Eye (tissue), 1 donor: ENCODE results near the gene PODNL1.
"Not testable (repeated sequence)": the region's sequence is repeated elsewhere in the genome, so short reads cannot be mapped to it uniquely, and the experiment has no call there.

Experiments used
- DNase-seq: peaks from one replicate; pipeline ENCODE4 v3.0.0-alpha.2; 2015

PODNL1 gene, protein sequence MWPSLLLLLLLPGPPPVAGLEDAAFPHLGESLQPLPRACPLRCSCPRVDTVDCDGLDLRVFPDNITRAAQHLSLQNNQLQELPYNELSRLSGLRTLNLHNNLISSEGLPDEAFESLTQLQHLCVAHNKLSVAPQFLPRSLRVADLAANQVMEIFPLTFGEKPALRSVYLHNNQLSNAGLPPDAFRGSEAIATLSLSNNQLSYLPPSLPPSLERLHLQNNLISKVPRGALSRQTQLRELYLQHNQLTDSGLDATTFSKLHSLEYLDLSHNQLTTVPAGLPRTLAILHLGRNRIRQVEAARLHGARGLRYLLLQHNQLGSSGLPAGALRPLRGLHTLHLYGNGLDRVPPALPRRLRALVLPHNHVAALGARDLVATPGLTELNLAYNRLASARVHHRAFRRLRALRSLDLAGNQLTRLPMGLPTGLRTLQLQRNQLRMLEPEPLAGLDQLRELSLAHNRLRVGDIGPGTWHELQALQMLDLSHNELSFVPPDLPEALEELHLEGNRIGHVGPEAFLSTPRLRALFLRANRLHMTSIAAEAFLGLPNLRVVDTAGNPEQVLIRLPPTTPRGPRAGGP

DNA sequence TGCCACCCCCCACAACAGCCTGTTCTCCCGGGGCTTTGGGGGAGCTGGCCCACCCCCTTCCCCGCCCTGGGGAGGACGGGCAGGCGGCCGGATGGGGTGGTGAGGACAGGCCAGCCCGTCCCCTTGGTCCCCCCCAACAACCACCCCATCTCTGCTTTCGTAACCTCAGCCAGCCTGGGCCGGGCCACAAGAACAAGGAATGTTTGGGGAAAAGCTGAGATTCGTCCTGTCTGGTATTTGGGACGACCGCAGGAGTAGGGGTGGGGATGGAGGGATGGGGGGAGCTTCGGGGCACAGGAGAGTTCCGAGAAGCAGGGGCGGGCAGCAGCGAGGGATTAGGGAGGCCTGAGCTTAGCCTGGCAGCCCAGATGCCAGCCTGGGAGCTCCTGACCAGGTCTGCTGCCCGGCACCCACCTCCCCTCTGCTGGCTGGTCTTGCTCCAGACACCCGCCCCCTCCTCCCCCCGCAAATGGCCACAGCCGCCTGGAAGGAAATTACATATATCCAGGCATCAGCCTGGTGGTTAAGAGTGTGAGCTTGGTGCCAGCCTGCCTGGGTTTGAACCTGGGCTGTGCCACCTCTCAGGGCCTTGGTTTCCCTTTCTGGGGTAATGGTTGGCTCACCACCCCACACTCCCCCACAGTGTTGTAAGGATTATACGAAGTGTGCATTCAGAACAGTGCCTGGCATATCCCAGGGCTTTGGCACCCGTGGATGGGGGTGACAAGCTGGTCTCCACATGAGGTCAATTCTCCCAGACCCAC lies at the start of gene PODNL1:
PODNL1 (minus strand) TSS at position 117 of the 764 bp plus-strand sequence. CDS start 236 bp downstream, outside the sequence.
- DNase-seq, result peak; percentile 56

DNA sequence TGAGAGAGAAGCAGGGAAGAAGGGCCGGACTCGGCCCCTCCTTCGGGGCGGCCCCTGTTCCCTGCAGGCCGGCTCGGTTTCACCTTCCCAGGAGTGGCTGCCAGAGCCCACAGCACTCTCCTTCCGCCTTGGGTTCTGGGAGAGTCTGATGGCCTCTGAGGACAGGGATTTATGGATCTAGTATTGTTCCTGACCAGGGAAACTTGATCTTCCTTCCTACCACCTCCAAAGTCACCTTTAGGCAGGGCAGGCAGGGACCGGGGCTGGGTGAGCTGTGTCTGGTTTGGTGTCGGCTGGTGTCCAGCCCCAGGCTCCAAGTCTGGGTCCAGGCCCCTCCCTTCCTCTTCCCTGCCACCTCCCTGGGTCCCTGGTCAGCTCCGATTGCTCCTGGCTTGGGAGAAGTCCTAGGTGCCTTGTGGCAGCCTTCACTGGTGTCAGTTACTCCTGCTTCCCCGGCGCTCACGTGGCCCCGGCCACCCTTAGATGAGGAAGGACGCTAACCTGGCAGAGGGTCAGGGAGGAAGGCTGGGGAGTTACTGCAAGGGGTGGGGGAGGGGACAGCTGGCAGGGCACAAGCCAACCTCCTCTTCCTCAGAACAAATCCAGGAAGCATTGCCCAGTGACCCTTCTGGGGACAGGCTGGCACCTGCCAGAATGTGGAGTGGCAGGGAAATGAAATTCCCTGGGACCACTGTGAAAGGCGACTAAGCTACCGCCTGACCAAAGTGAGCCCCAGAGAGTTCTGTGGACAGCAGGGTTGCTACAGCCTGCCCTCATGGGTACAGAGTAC lies 49.1 kb upstream of the PODNL1 start:
- no peak for DNase-seq

DNA sequence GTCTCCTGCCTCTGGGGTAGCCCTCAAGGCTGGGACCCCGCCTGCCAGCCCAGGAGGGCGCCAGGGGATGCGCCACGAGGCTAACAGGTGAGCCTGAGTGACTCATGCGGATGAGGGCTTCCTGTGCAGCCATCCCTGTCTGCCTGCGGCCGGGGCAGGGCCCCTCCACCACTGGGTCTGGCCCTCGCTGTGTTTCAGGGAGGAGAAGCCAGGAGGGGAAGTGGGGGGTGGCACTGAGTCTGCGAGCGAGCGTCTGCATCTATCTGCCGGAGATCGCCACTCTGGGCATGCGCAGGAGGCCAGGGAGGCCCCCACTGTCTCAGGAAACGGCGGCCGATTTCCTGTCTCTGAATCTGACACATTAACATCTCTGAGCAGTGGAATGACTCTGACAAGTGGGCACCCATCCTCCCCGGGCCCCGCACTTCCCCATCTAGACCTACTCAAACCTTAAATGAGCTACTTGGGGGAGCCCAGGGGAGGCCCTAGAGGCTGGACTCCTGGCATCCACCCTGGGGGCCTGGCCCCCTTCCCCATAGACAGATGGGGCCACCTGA lies 48.2 kb upstream of the PODNL1 start:
- peak; percentile 63 for DNase-seq

DNA sequence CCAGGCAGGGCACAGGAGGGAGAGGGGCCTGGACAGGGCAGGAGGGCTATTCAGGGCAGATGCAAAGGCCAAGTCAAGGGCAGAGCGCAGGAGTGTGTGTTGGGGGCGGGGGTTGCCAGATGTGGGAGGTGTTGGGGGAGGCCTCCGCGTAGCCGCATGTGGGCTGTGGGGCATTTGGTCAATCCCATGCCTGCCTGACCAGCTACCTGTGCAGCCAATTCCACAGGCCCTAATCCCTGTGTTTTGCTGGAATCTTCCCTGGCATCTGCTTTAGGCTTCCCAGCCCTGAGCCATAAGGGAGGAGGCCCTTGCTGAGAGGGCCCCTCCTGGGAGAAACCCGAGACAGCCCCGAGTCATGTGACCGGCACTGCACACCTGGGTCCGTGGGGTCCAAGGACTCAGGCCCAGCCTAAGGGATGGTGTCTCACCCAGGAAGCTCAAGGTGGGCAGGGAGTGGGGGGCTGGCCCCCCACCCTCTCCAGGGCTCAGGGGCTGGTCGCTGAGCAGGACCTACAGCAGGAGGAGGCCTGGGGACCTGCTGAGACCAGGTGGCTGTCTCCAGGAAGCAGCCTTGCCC lies 47.6 kb upstream of the PODNL1 start:
- DNase-seq, result no peak

DNA sequence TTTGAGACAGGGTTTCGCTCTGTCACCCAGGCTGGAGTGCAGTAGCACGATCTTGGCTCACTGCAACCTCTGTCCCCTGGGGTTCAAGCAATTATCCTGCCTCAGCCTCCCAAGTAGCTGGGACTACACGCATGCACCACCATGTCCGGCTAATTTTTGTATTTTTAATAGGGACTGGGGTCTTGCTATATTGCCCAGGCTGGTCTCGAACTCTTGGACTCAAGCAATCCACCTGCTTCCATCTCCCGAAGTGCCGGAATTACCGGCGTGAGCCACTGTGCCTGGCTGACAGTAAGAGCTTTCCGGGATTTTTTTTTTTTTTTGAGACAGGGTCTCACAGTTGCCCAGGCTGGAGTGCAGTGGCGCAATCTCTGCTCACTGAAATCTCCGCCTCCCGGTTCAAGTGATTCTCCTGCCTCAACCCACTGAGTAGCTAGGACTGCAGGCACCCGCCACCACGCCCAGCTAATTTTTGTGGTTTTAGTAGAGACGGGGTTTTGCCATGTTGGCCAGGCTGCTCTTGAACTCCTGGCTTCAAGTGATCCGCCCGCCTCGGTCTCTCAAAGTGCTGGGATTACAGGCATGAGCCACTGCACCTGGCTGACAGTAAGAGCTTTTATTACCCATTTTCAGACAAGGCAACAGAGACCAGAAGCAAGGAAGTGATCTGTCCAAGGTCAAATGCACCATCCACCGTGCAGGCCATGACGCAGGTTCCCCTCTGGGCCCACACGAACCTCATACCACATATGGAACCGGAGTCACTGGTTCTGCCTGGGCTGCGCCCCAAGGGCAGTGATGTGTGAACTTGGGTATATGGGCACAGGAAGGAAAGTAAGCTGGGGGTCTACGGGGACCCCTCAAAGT lies 46.9 kb upstream of the PODNL1 start:
- no peak for DNase-seq

DNA sequence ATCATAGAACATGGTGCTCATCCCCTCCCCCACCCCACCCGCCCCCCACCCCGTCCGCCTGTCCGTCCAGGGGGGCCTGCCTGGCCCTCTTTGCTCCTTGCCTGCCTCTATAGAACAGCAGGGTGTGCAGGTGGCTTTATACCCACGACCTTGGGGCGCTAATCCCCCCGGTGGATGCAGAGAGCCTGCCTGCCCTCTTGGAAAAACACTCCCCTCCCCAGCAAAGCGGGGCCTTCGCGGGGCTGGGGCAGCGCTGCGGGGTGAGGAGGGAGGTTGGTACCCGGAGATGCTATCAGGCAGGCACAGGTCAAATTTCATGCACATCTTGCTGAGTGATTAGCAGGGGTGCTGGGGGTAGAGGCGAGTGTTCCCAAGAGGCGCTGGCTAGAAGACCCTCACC lies 46.0 kb upstream of the PODNL1 start:
- DNase-seq, result no peak

DNA sequence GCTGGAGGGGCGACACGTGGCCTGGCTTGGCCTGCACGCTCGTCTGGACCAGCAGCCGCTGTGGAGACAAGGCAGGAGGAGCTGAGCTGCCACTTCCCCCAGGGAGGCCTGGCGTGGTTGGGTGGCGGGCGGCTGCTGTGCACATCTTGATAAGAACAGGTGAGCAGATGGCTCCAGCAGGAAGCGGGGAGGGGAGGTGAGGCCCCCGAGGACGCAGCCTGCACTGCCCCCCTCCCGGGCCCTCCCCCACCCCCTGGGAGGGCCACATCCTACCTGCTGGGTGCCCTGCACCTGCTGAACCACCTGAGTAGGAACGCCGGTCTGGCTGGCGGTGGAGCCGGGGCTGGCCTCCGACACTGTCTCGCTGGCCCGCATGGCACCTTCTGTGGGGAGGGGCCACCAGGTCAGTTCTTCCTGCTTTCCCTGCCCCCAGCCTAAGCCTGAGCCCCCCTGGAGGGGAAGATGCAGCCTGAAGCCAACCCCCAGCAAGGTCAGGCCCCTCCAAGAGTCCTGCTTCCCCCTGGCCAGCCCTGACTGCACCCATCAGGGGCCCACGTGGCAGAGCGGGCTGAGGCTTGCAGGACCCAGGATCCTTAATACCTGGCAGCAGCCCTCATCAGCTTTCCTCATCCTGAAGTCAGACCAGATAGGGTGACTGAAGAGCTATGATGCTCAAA lies 45.1 kb upstream of the PODNL1 start:
- DNase-seq, result no peak

DNA sequence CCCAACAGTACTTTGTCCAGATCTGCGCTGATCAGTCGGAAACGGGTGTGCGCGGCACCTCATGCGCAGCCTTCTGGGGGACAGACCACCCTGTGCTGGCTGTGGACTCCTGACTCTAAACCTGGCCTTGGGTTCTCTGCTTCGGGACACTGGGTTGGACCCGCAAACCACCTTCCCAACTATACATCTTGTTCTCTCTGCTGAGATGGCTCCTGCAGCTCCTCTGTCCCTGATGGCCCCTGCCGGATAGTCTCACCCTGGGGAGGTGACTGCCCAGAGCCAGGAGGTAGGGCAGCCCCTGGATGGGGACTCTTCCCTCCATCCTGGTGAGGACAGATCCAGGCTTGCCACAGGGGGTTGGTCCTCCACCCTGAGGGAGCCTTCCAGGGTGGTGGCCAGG lies 44.6 kb upstream of the PODNL1 start:
- no peak for DNase-seq

DNA sequence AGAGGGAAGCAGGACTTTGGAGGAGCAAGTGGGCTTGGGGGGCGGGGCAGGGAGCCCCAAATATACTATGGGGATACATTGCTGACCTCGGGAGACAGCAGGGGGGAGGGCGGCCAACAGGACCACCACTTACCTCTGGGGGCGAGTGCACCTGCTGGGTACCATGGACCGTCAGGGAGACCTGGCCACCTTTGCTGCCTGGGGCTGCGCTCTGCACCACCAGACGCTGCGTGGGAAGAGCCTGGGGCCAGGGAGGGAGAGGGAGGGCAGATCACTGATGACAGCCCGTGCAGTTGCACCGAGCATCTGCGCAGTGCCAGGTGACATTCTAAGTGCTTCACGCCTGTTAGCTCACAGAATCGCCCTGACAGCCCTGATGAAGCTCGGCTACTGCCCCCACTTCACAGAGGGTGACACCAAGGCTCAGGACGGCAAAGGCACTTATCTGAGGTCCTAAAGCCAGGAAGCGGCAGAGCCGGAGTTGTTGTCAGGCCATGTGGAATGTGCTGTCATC lies 43.8 kb upstream of the PODNL1 start:
- DNase-seq, result no peak

DNA sequence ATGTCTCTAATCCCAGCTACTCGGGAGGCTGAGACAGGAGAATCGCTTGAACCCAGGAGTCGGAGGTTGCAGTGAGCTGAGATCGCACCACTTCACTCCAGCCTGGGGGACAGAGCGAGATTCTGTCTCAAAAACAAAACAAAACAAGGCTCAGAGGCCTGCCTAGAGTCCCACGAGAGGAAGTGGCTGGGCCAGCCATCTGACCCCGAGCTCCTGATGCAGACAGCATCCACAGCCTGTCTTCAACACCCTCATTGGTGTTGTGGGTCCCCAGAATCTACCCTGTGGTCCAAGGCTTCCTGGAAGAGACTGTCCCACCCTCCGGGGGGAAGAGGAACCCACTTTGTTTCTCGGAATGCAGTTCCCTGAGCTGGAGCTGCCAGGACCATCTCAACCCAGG lies 43.2 kb upstream of the PODNL1 start:
- no peak for DNase-seq

DNA sequence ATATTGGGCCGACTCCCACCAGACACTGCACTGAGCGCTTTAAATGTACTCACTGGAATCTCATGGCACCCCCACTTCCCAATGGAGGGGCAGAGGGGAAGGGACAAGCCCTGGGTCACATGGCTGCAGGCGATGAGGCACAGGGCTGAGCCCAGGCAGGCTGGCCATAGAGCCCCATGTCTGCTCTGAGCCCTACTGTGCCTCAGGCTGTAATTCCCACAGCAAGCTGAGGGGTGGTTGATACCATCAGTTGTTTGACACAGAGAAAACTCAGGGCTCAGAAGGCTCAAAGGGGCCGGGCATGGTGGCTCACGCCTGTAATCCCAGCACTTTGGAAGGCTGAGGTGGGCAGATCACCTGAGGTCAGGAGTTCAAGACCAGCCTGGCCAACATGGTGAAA lies 42.8 kb upstream of the PODNL1 start:
- DNase-seq, result no peak

DNA sequence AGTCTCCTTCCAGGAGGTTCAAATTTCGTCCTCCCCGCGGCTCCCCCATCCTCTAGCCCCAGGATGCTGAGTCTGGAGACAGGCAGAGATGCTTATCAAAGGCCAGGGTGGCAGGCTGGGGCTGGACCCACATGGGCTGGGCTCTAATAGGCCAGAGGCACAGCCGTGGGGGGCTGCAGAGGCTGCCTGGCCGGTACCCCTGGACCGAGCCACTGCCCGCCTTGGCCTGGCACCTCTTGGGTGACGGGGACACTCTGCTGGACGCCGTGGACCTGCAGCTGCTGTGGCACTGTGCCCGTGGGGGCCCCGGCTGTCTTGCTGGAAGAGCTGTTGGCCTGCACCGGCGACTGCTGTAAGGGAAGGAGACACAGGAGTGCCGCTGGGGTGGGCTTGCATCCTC lies 42.1 kb upstream of the PODNL1 start:
- no peak for DNase-seq

DNA sequence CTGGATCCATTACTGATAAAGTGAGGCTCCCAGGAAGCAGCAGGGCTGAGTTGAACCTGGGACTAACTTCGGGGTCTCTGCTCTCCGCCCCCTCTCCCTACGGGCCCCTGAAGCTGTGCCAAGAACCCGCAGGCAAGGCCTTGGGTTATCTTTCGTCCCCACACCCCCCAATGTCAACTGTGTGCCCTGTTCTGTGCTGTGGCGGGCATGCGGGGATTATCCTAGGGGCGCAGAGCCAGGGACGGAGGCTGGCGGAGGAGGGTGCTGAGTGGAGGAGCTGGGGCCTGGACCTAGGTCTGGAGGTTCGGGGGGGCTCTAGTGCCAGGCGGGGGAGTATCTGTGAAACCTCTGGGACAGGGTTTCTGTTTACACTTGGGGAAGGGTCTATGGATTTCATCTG lies 41.5 kb upstream of the PODNL1 start:
- no peak for DNase-seq

DNA sequence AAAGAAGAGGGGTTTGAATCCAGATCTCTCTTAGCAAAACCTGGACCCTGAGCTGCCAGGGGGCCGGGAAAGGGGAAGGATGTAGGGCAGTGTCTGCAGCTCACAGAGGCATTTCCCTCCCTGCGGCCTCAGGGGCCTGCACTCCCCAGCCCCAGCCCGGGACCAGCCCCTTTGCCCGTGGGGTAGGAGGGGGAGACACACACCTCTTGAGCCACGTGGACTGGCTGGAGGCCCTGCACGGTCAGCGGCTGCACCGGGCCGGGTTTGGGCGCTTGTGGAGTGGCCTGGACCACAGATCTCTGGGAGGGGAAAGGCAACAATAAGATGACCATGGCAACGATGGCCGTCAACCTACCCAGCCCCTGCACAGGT lies 41.0 kb upstream of the PODNL1 start:
- DNase-seq, result peak; percentile 73

DNA sequence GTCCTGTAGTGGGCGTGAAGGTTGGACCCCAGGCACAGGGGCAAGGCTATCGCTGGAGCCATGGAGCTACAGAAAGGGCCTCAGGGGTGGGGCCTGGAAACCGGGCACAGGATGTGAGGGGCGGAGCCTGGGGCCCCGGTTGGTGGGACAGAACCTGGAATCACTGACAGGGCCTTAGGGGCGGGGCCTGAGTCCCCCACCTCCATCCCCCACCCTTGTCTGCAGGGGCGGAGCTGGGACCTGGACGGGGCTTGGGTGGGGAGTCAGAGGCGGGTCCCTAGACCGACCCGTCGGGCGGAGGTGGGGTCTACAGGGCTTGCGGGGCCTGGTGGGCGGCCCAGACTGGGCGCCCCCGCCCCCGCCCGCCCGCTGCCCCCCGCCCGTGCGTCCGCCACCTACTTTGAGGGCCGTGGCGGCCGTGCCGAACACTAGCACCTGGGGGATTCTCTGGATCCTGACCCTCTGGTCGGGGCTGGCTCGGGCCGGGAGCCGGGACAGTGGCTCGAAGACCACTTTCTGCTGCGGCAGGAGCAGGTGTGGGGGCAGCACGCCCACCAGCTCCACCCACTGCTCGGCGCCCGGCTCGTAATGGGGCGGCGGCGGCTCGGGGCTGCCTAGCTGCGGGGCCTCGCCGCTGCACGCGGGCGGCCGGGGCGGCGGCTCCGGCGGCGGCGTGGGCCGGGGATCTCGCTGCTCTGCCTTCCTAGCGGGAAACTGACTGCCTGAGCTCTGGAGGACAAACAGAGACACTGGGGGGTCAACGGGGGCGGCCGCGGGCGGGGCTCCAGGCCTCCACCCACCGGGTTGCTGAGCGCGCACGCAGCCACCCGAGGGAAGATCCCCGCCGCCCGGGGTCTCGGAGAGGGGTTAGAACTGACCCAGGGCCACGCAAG lies 40.4 kb upstream of the PODNL1 start:
- peak; percentile 89 for DNase-seq

DNA sequence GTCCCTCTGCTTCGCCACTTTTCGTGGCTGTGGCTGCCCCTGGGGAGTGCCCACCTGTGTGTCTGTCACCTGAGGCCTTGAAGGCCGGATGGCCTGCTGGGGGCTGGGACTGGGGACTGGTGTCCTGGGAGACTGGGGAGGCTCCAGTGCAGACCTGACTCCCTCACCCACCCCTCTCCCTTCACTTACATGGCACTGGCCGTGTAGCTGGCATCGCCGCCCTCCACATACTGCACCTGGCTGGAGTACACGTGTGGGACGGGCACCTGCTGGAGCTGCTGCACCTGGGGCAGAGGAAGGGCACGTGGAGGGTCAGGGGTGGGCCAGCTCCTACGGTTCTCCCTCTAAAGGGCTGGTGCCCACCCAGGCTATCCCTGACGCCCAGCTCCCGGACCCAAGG lies 39.6 kb upstream of the PODNL1 start:
- no peak for DNase-seq

DNA sequence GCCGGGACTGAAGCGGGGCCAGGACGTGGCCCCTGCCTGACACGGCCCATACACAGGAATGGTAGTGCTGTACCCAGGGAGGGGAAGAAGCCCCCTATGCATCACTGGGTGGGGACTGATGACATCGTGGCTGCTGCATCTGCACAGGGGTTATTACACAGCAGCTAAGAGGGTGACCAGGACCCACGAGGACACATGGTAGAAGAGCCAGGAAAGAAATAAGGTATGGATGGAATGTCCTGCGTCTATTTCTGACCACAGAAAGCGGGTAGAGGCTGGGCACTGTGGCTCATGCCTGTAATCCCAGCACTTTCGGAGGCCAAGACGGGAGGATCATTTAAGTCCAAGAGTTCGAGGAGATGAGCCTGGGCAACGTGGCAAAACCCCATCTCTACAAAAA lies 38.2 kb upstream of the PODNL1 start:
- DNase-seq, result no peak

DNA sequence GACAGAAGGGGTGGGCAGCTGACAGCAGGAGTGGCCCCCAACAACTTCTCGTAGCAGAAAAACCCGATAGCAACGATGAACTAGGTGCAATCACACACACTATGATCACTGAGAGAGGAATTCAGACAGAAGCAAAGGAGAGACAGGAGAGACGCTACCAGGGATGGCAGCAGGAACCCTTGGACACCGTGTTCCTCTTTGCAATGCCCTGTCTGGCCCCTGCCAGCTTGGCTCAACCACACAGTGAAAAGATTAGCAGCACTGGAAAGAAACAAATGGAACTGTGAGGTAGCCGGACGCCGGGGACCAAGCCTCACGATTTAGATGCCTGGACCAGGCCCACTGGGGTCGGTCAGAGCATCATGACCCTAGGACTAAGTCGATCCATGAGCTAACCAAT lies 37.7 kb upstream of the PODNL1 start:
- DNase-seq, result no peak

DNA sequence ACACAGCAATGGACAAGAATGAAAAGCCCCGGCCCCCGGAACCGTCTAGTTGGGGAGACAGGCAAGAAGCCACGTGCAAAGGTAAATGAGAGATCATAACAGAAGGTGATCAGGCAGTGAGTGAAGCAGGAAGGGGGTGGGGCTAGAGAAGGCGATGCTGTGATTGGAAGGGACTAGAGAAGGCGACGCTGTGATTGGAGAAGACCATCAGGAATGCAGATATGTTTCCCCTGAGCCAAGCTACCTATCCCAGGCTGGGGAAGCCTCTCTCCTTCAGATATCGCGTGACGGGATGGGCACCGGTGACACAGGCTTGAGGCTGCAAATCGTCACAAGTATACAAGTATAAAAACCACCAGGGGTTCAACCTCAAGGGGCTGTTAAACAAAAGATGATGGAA lies 35.9 kb upstream of the PODNL1 start:
- DNase-seq, result peak; percentile 47

DNA sequence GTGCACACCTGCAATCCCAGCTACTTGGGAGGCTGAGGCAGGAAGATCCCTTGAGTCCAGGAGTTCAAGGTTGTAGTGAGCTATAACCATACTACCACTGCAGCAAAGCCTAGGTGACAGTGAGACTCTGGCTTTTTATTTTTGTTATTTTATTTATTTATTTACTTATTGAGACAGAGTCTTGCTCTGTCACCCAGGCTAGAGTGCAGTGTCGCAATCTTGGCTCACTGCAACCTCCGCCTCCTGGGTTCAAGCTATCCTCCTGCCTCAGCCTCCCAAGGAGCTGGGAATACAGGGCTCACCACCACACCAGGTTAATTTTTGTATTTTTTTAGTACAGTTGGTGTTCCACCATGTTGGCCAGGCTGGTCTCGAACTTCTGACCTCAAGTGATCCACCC lies 35.3 kb upstream of the PODNL1 start:
- not testable (repeated sequence) for DNase-seq
